ENCODE results near the gene ZNF587. TPM values are rescaled to one million over a fixed set of nuclear protein-coding genes. Genes with fewer than 3 reads are reported as not detected.
"Not testable (repeated sequence)": the region's sequence is repeated elsewhere in the genome, so short reads cannot be mapped to it uniquely, and the experiment has no call there.

Gene ZNF587
- total and polyA plus RNA-seq, 2 of the 13 experiments (the other 11 are each of a cell fraction or from before 2014, with no cell fraction given): 8.7 to 17.5 TPM

DNA sequence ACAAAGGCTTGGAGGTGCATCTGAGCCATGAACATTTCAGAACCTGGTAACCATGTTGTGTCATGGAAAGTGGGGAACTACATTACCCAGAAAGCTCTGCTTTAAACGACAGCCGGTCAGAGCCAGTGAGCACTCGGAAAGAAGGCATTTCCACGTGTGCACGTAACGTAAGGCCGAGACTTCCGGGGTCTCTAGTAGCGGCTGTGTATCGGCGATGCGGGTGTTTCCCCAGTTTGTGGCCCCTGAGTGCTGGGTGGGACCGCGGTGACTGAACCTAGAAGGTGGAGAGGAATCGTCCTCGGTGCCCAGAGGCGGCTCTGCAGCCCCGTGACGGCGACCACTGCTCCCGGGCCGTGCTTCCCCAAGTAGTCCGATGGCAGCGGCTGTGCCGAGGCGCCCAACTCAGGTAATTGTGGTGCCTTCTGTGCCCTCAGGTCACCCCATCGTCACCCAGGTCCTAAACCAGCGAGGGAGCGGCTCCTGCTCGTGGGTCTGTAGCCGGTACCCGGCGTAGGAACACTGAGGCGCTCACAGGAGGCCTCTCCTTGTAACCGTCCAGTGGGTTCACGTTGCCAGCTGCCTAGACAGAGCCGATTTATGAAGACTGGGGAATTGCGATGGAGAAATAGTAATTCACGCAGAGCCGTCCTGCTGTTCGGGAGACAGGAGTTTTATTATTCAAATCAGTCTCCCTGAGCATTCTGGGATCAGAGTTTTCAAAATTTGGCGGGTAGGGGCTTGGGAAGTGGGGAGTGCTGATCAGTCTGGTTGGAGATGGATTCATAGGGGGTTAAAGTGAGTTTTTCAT, at the start of gene ZNF587 (continued):
- TF ChIP-seq, protein P1, sequence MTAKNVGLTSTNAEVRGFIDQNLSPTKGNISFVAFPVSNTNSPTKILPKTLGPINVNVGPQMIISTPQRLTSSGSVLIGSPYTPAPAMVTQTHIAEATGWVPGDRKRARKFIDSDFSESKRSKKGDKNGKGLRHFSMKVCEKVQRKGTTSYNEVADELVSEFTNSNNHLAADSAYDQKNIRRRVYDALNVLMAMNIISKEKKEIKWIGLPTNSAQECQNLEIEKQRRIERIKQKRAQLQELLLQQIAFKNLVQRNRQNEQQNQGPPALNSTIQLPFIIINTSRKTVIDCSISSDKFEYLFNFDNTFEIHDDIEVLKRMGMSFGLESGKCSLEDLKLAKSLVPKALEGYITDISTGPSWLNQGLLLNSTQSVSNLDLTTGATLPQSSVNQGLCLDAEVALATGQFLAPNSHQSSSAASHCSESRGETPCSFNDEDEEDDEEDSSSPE (CRISPR knock-in tag; IDR thresholded peaks at IDR 0.05): peak; percentile 50
- TF ChIP-seq CREB1 (IDR thresholded peaks at IDR 0.05): peak; percentile 71
- TF ChIP-seq CREB1 (CRISPR knock-in tag; IDR thresholded peaks at IDR 0.05): peak; percentile 91
- peak; percentile 79 for TF ChIP-seq POLR2G (IDR thresholded peaks at IDR 0.05; ENCODE audit: low read depth, low read length)
- 0 out of 2 replicates have a peak, but pooled peaks have one; percentile 30 for TF ChIP-seq IRF9 (CRISPR knock-in tag; IDR thresholded peaks at IDR 0.05; ENCODE audit: borderline replicate concordance)
- peak; percentile 17; the same call in 1 of the 2 replicates for TF ChIP-seq CEBPG (CRISPR knock-in tag; IDR thresholded peaks at IDR 0.05)
- TF ChIP-seq, protein P2, sequence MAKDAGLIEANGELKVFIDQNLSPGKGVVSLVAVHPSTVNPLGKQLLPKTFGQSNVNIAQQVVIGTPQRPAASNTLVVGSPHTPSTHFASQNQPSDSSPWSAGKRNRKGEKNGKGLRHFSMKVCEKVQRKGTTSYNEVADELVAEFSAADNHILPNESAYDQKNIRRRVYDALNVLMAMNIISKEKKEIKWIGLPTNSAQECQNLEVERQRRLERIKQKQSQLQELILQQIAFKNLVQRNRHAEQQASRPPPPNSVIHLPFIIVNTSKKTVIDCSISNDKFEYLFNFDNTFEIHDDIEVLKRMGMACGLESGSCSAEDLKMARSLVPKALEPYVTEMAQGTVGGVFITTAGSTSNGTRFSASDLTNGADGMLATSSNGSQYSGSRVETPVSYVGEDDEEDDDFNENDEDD (CRISPR knock-in tag; IDR thresholded peaks at IDR 0.05; ENCODE audit: borderline replicate concordance): peak; percentile 18; the same call in 1 of the 2 replicates
- peak; percentile 99 for TF ChIP-seq ZSCAN22 (CRISPR knock-in tag; IDR thresholded peaks at IDR 0.05)
- 0 out of 2 replicates have a peak, but pooled peaks have one; percentile 30 for TF ChIP-seq ZNF784 (CRISPR knock-in tag; IDR thresholded peaks at IDR 0.05; ENCODE audit: borderline replicate concordance)
- peak; percentile 20 for TF ChIP-seq HNRNPLL (IDR thresholded peaks at IDR 0.05; ENCODE audit: low read depth, low read length, poor library complexity, severe bottlenecking)
- TF ChIP-seq AGO2 (optimal IDR thresholded peaks at IDR 0.05; ENCODE audit: low read depth, low read length): peak; percentile 81
- peak; percentile 40; the same call in 1 of the 2 replicates for TF ChIP-seq HDAC1 (CRISPR knock-in tag; IDR thresholded peaks at IDR 0.05)
- TF ChIP-seq ZBTB40 (IDR thresholded peaks at IDR 0.05): not testable (repeated sequence)
- TF ChIP-seq ZBTB40 (CRISPR knock-in tag; IDR thresholded peaks at IDR 0.05): 0 out of 2 replicates have a peak, but pooled peaks have one; percentile 43
